Activated CD4-positive, CD25-positive, alpha-beta regulatory T cell treated with anti-CD3 and anti-CD28 coated beads, Interleukin-2, amount 50 U/mL, for 16 hours (primary cell): ENCODE results near the gene ANKRD6.

Experiments used
- DNase-seq: peaks from one replicate; pipeline ENCODE4 v3.0.0-alpha.2; 2020; ENCODE audit warnings: low read depth, low spot score

The ANKRD6 gene

DNA sequence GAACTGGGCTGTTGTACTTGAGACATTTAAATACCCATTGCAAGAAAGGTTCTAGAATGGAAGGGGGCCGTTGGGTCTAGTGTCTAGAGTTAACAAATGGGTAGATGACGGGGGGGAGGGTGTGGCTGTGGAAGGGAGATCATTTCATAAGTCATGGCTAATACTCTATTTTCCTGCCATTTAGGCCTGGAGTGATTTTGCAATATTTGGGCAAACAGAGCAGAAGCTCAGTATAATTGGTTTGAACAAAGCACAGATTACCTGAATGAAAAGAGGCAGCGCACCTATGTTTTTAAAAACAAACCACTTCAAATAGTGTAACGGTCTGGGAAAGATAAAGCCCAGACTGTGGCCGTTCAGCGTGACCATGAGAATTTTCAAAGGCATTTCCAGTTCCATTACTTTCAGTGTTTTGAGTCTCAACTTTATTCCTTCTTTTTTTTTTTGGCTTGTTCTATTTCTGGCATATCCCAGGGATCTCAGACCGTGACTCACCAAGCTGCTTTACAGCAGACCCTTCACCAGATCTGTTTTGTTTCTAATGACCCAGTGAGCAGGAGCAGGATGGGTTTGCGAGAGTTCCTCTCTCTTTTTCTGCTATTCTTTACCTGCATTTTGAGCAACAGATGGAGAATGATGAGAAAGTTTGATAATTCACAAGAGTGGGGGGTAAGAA, 131.9 kb downstream of the ANKRD6 start:
- DNase-seq: no peak

DNA sequence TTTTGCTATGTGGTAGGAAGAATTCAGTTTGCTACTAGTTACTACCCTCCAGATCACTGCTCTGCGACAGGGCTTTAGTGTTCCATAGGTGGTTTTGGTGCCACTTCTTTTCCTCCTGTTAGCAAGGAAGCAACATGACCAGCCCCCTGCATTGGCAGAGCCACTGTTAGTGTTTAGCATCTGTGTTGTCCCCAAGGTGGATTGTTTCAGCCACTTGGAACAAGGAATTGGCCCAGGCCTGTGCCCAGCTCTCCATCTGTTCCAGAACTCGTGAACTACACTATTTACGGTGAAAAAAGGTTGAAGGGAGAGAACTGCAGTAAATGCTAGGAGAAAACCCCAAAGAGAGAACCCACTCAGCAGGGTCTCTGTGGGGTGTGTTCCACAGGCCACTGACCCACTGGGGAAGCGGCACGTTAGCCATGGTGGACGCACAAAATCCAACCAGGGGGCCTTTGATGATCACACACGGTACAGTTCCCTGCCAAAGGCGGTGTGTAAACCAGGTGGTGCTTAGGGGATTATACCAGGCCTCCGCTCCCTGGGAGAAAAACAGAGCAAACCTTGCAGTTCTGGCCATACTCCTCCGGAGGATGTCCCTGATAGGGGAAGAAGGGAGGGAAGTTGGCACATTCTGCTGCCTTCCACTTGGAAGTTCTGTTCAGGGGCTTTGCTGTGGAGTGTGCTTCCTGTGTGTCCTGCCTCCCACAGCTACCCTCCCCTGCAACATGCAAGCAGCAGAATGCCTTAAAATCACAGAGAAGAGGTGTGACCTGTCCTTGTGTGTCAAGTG, 133.3 kb downstream of the ANKRD6 start:
- DNase-seq: no peak

DNA sequence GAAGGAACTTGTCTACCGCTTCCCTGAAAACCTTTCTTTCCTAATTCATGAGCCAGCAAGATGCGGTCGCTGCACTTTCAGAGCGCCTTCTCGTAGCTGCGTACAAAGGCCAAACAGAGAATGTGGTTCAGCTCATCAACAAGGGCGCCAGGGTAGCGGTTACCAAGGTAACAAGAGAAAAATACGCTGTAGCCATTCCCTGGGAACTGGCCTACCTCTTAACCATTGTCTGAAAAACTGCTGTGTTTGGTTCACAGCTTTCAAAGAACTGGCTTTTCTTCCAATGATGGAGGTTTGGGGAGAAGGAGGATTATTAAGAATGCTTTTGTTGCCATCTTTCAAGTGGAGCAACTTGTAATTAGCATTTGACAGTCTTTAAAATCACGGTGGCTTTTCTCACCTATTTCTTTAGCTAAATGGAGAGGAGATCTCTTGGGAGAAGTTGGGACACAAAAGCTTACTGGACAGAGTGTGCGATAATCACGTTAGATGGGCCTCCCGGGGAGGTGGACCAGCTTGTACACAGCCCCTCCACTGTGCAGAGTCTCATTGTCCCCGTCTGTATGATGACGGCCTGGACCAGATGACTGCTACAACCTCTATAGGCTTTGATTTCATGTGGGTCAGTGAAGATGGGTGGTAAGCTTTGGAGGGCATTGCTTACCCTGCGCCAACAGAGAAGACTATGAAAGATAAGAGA, 134.1 kb downstream of the ANKRD6 start:
- DNase-seq: no peak

DNA sequence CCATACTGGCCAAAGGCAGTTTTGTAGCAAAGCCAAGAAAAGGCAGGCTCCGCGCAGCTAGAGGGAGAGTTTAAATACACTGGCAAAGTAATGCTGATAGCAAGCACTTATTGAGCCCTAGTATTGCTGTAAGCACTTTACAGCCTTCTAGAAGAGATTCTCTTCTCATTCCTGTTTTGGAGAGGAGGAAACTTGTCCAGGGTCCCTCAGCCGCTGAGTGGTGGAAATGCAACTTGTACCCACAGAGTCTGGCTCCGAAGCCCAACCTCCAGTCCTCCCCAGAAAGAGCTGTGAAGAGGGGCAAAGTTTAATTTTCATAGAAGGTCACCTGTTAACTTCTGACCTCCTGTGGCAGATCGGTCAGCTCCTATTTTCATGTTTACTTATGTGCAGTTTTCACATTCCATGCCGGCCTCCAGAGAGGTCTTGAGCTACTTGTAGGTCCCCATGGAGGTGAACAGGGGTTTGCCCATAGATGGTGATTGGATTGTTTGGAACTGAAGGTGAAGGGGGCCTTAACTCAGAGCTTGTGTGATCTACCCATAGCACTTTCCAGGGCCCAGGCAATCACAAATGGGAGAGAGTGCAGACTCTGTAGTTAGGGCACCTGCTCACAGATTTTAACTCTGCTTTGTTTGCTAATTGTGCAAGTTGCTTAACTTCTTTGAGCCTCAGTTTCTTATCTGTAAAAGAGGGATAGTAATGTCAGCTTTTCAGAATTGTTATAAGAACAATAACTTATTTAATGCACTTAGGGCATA, 134.9 kb downstream of the ANKRD6 start:
- DNase-seq: no peak

DNA sequence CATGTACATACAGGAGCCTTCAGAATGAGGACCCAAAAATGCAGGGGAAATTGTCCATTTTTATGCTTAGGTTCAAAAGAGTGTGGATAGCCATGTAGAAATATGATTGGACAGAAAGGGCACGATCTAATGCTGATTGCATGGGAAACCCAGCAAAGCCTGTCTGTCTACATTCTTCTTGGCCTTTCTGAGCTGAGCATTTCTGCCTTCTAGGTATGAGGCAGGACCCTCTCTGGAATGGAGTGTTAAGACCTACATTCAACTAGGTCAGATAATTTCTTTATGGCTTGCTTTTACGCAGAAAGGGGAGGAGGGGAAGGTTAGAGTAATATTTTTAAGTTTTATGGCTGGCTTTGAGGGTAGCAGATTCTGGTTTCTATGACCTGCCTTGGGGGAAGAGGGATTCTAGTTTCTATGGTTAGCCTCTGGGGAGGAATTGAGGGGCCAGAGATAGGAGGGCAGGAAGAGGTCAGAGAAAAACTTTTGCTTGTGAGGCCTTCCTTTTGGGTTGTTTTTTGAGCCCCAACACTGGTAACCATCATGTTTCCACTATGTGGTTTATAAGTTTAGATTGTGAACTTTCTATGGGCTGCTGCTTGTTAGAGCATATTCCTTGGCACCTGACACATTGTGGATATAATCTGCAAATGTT, 142.1 kb downstream of the ANKRD6 start:
- DNase-seq: no peak

DNA sequence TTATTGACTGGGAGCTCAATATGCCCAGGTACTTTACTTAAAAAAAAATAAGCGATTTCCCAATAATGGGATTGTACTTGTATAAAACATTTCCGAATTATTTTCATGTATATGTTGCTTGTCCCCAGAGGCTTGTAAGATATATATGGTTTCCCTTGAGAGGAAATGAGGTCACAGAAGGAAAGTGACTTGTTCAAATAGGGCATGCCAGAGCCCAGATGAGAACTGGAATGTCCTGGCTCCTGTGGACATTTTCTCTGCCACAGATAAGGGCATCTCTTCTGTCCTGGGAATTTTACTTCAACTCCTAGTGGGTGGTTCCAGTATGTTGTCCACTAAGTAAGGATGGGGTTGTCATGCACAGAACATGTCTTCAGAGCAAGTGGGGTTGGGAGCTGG, 142.6 kb downstream of the ANKRD6 start:
- DNase-seq: no peak

DNA sequence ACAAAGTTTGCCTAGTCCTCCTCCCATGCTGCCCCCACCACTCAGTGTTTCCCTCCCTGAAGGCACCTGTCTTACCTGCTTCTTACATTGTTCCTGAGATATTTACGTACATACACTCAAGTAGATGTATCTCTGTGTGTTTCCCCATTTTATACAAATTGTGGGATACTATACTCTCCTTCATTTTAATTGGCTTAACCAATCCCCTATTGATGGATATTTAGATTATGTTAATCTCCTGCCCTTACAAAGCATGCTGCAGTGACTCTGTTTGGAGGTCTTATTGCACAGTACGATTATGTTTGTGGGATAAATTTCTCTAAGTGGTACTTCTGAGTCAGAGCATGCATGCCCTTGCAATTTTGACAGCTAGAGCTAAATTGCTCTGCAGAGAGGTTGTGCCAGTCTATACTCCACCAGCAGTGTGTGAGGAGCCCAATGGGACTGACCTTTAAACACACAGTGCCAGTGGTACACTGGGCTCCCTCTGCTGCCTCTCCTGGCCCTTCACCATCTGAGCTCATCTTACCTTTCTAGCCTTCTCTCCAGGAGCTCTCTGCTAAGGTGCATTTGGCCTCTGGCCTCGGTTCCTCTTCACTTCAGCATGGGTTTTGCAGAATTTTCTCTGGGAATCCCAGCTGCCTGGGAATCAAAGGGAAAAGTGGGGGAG, 148.2 kb downstream of the ANKRD6 start:
- DNase-seq: no peak

DNA sequence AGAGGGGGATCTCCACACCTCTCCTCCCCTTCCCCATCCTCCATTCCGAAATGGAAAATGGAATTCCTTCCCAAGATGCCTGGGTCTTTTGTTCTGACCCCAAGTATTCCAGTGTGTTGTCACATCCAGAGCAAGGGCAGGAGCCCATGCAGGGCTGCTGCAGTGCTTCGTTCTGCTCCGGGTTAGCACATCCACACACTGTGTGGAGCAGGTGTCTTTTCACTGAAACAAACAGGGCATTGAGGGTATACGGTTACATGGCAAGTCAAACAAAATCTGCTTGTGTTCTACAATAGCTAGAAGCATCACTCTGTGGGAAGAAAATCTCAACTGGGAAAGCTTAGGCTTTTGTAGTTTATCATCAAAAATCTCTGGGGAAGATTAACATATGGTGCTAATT, 148.7 kb downstream of the ANKRD6 start:
- no peak for DNase-seq

DNA sequence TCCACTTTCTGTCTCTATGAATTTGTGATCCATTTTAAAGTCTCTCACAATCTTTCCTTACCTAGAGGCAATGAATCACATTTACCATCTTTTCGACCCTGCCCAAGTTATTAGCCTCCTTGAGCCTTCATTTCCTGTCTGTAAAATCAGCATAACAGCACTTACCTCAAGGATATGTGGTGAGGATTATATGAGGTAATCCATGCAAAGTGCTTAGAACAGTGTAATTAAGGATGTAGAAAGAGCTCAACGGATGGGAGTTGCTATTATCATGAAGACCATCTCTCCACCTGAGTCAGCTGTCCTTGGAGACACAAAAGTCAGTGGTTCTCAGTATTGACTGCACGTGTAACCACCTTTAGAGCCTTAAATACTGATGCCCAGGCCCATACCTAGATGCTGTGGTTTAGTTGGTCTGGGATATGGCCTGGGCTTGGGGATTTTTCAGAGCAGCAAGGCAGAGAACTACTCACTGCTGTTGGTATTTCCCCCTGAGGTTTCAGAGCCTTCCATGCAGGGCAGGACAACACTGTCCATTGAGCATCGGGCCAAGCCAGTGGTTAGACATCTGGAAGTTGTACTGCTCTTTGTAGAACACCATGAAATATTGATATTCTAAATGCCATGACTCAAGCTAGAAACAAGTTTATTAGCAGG, 149.8 kb downstream of the ANKRD6 start:
- DNase-seq: no peak

DNA sequence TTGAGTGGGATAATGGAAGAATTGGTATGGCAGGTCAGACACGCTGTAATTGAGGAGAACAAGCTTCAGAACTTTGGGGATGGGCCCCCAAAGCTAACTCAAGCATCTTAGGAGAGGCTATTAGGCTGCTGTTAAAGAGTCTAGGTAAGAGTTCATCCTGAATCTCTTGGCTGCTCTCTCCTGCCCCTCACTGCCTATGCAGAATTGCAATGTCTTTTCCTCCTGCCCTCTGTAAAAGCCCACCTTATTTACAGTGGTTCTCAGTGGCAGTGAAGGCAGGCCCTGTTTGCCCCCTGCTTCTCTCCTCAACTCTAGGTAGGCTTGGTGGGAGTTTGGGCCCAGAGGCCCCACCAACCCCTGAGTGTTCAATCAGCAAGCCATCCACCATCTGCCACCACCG, 150.6 kb downstream of the ANKRD6 start:
- DNase-seq: no peak

DNA sequence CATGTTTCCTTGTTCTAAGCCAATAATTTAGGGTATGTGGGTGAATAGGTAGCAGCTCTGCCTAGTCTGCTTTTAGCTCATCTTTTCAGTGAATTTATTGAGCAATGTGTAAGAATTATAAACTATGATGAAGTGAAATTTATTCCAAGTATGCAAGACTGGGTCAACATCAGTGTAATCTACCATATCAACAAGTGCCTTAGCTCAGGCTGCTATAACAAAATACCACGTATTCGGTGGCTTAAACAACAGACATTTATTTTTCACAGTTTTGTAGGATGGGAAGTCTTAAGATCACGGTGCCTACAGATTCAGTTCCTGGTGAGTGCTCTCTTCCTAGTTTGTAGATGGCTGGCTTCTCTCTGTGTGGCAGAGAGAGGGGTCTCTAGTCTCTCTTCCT, 151.6 kb downstream of the ANKRD6 start:
- no peak for DNase-seq

DNA sequence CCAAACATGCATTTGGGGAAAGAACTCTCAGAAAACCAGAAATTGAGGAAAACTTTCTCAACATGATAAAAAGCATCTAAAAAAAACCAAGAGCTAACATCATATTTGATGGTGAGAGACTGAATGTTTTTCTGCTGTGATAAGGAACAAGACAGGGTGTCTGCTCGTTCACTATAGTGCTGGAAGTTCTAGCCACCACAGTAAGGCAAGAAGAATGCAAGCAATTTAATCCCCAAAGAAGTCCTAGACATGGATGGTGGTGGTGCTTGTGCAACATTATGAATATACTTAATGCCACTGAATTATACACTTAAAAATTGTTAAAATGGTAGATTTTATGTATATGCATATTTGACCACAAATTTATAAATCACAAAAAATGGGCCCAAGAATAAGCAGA, 152.2 kb downstream of the ANKRD6 start:
- no peak for DNase-seq

DNA sequence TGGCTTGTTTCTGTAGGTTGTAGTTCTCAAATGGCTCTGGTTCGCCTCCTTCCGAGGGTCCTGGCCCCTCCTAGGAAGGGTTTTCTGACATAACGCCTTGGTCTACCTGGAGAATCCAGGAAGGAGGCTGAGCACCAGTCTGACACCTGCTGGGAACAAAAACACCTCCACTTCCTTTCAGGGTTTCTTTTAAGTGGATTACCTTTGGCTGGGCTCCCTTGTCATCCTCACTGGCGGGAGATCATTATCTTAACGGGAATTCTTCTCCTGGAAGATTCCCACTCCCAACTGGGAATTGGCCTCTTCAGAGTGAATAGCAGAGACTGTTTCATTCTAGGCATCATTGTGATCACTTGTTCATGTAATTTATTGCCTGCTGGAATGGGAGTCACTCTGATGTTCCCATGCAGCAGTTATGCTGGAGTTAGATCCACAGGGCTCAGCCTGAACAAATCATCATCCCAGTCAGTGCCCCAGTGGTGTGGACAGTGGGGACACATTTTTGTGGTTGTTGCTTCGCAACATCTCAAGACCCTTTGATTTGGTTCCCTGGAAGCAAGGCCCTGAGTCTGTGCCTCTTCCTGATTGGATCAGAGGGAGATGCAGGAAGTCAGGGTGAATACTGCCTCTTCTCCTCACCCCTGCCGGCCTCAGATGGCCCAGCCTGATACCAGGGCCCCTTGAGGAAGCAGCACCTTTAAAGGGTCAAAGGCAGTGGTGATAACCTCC, 156.5 kb downstream of the ANKRD6 start:
- DNase-seq: no peak

DNA sequence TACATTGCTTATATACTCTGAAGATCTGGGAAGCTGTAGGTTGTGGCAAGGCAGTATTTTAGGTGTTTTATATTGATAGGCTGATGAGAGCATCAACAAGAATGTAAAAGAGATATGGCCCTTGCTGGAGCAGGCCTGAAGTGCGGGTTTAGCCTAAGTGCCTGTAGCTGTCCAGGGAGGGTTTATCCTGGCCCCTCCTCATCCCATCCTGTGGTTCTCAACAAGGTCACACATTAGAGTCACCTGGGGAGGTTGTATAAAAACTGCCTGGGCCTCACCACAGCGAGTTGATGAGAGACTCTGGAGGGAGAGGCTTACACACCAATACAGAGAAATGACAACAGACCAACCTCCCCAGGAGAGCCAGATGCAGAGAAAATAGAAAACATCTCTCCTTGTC, 157.2 kb downstream of the ANKRD6 start:
- no peak for DNase-seq

DNA sequence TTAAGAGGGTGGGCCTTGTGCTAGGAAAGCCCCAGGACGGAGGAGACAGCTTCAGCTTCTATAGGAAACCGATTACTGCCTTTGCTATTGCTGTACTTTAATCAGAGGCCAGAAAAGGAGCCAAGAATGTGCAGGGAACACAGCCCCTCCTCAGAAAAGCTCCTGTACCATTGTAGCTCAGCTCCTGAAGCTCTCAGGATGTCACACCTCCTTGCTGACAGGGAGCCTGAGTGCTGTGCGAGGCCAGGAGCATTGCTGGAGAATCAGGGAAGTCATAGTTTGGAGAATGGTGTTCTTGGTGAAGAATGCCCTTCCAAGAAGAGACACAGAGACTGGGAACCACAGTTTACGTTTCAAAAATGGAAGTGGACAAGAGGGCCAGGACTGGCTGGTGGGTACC, 158.8 kb downstream of the ANKRD6 start:
- no peak for DNase-seq

DNA sequence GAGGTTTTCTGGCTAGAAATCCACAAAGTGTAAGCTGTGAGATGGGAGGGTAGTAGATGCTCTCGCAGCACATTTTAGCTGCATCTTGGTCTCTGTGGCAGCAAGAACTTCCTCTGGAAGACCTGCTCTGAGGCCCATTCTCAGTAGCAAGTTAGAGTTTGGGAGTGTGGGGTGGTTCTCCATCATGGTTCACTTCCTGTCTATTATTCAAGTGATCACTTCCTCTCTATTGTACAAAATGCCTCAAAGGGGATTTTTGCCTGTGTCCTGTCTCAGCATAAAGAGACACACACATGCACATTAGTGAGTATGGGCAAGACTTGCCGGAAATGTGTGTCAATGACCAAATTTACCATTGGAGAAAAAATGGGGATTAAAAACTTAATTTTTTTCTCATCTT, 163.1 kb downstream of the ANKRD6 start:
- DNase-seq: no peak

DNA sequence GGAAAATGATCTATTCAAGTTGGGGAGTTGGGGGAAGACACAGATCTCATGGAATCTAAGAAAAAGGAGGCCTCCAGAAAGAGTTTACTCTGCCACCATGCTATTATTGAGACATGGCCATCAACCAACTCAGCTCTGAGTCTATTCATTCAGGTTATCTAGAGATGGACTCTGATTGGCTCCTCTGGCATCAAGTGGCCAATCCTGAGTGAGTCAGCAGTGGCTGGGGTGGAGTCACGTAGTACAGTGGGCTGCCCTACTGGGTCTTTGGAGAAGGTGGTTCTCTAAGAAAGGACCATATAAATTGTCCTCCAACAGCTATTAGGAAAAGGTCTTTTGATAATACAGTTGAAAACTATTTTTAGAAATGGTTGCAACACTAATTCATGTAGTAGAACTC, 163.5 kb downstream of the ANKRD6 start:
- DNase-seq: no peak

DNA sequence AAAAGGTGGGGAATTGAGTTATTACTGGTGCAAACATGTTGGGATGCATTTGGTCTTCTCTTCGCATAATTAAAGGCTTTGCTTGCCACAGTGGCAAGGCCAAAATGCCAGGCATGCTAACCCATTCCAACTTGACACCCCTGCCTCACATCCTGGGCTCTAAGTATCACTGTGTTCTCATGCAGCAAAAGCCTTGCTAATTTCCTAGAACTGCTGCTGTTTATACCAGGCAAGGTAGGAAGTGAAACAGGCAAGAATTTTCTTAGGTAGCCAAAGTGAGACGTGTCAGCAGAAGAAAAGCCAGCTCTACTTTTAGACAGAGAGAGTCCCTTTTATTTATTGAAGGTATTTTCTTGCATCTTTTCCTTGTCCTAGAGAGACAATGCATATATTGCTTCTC, 164.4 kb downstream of the ANKRD6 start:
- DNase-seq: no peak

DNA sequence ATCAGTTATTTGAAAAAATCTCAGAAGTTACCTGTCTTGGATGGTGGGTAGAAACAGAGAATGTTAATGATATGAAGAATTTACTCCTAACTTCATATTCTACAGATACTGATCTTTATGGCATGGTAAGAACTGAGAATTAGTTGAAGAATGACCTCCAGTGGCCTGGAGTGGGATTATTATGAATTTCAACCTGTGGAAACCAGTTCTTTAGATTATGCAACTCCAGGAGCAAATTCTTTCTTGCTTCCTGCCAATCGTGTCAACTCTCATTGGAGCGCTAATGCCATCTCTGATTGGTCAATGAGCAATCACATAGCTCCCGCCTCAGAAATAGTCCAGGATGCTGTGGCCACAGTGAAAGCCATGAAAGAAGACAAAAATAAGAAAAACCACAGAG, 165.0 kb downstream of the ANKRD6 start:
- no peak for DNase-seq

DNA sequence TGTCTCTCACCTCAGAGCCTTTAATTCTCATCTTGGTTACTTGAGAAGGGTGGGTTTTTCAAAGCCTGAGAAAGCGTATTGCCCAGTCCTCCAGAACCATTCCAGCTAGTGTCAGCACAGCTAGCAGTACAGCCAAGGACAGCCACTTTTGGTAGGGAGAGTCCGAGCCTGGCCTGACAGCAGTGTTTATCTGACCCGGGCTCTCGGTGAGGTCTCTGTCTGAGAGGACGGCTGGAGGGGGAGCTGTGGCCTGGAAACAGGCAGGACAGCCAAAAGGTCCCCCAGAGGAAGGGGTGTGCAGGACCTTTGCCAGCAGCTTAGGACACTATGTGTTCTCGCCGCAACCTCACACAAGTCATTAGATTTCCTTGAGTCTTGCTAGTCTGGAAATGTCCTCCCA, 166.8 kb downstream of the ANKRD6 start:
- no peak for DNase-seq
